Neural cell (in vitro differentiated cells): ENCODE measurements around the gene TMEM127. TPM values are rescaled to one million over a fixed set of nuclear protein-coding genes. Genes with fewer than 3 reads are reported as not detected.

Experiments
- H2AFZ ChIP-seq: fragments of 200-600, 300-800 bp; sonication (generic), shearing (Covaris generic); 2 replicates; pipeline ENCODE4 v1.6.0; 2014; ENCODE audit warnings: low read depth, mild to moderate bottlenecking, antibody characterized with exemption, low read length, moderate library complexity
- H3F3A ChIP-seq: fragments of 200-600 bp; shearing (Covaris generic); 2 replicates; pipeline ENCODE4 v1.6.1; 2016; ENCODE audit warnings: mild to moderate bottlenecking, moderate library complexity, mixed read lengths, antibody characterized with exemption, low read length; ENCODE audit not compliant: insufficient read depth, poor library complexity, severe bottlenecking
- H3K27ac ChIP-seq: fragments of 200-600, 300-800 bp; sonication (generic), shearing (Covaris generic); 2 replicates; pipeline ENCODE4 v1.5.1; 2014; ENCODE audit warnings: mild to moderate bottlenecking, low read length, moderate library complexity
- H3K27me3 ChIP-seq: fragments of 300-800, 200-600 bp; sonication (generic), shearing (Covaris generic); 2 replicates; pipeline ENCODE4 v1.6.0; 2014; ENCODE audit warnings: mild to moderate bottlenecking, low read depth, low read length, moderate library complexity; ENCODE audit not compliant: insufficient read depth
- H3K36me3 ChIP-seq: fragments of 300-800, 200-600 bp; sonication (generic), shearing (Covaris generic); 2 replicates; pipeline ENCODE4 v1.5.1; 2014; ENCODE audit warnings: mild to moderate bottlenecking, antibody characterized with exemption, low read length, moderate library complexity; ENCODE audit not compliant: insufficient read depth
- H3K4me2 ChIP-seq: fragments of 300-800, 200-600 bp; sonication (generic), shearing (Covaris generic); 2 replicates; pipeline ENCODE4 v1.6.0; 2014; ENCODE audit warnings: mild to moderate bottlenecking, low read length
- H3K4me3 ChIP-seq: fragments of 300-800, 200-600 bp; sonication (generic), shearing (Covaris generic); 2 replicates; pipeline ENCODE4 v1.5.1; 2014; ENCODE audit warnings: mild to moderate bottlenecking, low read length, moderate library complexity
- H3K79me2 ChIP-seq: fragments of 200-600 bp; shearing (Covaris generic); replicated peaks from 2 replicates; pipeline ENCODE4 v1.6.0; 2014; ENCODE audit warnings: mild to moderate bottlenecking, low read length, moderate library complexity; ENCODE audit not compliant: insufficient read depth
- H3K9ac ChIP-seq: fragments of 300-800, 200-600 bp; sonication (generic), shearing (Covaris generic); 2 replicates; pipeline ENCODE4 v1.6.1; 2016; ENCODE audit warnings: mild to moderate bottlenecking, low read length, mixed read lengths
- H3K9me2 ChIP-seq: fragments of 200-600 bp; shearing (Covaris generic); 2 replicates; pipeline ENCODE4 v1.6.1; 2016; ENCODE audit warnings: mild to moderate bottlenecking, low read length, mixed read lengths; ENCODE audit not compliant: insufficient read depth
- H3K9me3 ChIP-seq: fragments of 200-600, 300-800 bp; sonication (generic), shearing (Covaris generic); 2 replicates; pipeline ENCODE4 v1.6.1; 2016; ENCODE audit warnings: mild to moderate bottlenecking, mixed run types, low read length, moderate library complexity, mixed read lengths
- H4K20me1 ChIP-seq: fragments of 200-600 bp; shearing (Covaris generic); 2 replicates; pipeline ENCODE4 v1.6.1; 2016; ENCODE audit warnings: mild to moderate bottlenecking, mixed run types; ENCODE audit not compliant: insufficient read depth
- CTCF ChIP-seq: fragments of 450-650 bp; IDR thresholded peaks from 2 replicates; pipeline ENCODE4 v1.5.1; 2014; ENCODE audit warnings: antibody characterized with exemption, mild to moderate bottlenecking, moderate library complexity; ENCODE audit not compliant: poor library complexity, severe bottlenecking
- EP300 ChIP-seq: fragments of 450-650 bp; conservative IDR thresholded peaks from 2 replicates; pipeline ENCODE4 v1.6.1; 2014; ENCODE audit warnings: antibody characterized with exemption, mild to moderate bottlenecking, moderate library complexity; ENCODE audit not compliant: poor library complexity, severe bottlenecking
- EZH2 ChIP-seq: fragments of 200-600, 300-800 bp; shearing (Covaris generic), sonication (generic); IDR thresholded peaks from 2 replicates; pipeline ENCODE4 v1.6.1; 2014; ENCODE audit warnings: antibody characterized with exemption, low read length, borderline replicate concordance, mild to moderate bottlenecking; ENCODE audit not compliant: insufficient read depth, poor library complexity, severe bottlenecking
- MXI1 ChIP-seq: fragments of 450-650 bp; conservative IDR thresholded peaks from 2 replicates; pipeline ENCODE4 v1.6.1; 2014; ENCODE audit warnings: antibody characterized with exemption, mild to moderate bottlenecking; ENCODE audit not compliant: poor library complexity, severe bottlenecking
- POLR2AphosphoS5 ChIP-seq: IDR thresholded peaks from 2 replicates; pipeline ENCODE4 v1.6.1; 2012
- RAD21 ChIP-seq: fragments of 450-650 bp; conservative IDR thresholded peaks from 2 replicates; pipeline ENCODE4 v1.6.1; 2014; ENCODE audit warnings: antibody characterized with exemption, mild to moderate bottlenecking, moderate library complexity
- REST ChIP-seq: IDR thresholded peaks from 2 replicates; pipeline ENCODE4 v1.6.1; 2012; ENCODE audit warnings: borderline replicate concordance
- SMC3 ChIP-seq: fragments of 450-650 bp; conservative IDR thresholded peaks from 2 replicates; pipeline ENCODE4 v1.6.1; 2014; ENCODE audit warnings: antibody characterized with exemption, mild to moderate bottlenecking, moderate library complexity; ENCODE audit not compliant: poor library complexity
- TAF1 ChIP-seq: IDR thresholded peaks from 2 replicates; pipeline ENCODE4 v1.6.1; 2012; ENCODE audit warnings: low read depth
- polyA plus RNA-seq: library from polyadenylated mRNA; depleted of rRNA; stranded (reverse); fragments of >200 nt; gene quantifications from 2 replicates; pipeline ENCODE4 v1.2.3, GENCODE V29; 2014

The TMEM127 gene
- polyA plus RNA-seq, 1 donor from 2014 or later = 19.1 TPM

- no peak overlapping the region for H3K4me2 ChIP-seq
- H3F3A ChIP-seq = no peaks in the 10 kb centered on the region
- H3K27ac ChIP-seq = no peak overlapping the region
- H3K36me3 ChIP-seq = no peaks in the 10 kb centered on the region
- no peaks in the 10 kb centered on the region for H4K20me1 ChIP-seq
- no peaks in the 10 kb centered on the region for H3K27me3 ChIP-seq
- H3K9ac ChIP-seq = no peak overlapping the region
- TF ChIP-seq REST (no peak), RAD21 (no peak), SMC3 (no peak), EZH2 (no peak), EP300 (no peak), MXI1 (no peak), CTCF (no peak), POLR2AphosphoS5 (no peak), TAF1 (no peak)
- no peak overlapping the region for H2AFZ ChIP-seq
- no peak overlapping the region for H3K4me3 ChIP-seq
- H3K79me2 ChIP-seq = peaks cover 28% of the 10 kb centered on the region
- H3K9me3 ChIP-seq = no peaks in the 10 kb centered on the region
- no peaks in the 10 kb centered on the region for H3K9me2 ChIP-seq
Measured at GRCh38 chr2:96308248-96308647, 42.5 kb upstream of the TMEM127 start.

GRCh38 chr2:96306370-96306769 is 40.6 kb upstream of the TMEM127 start:
- peak overlapping the region; percentile 98 for H2AFZ ChIP-seq
- no peaks in the 10 kb centered on the region for H4K20me1 ChIP-seq
- H3K27ac ChIP-seq = no peak overlapping the region
- H3K36me3 ChIP-seq = no peaks in the 10 kb centered on the region
- peaks cover 44% of the 10 kb centered on the region for H3K79me2 ChIP-seq
- H3K4me3 ChIP-seq = peak overlapping the region; percentile 85
- H3K27me3 ChIP-seq = no peaks in the 10 kb centered on the region
- H3K9me2 ChIP-seq = no peaks in the 10 kb centered on the region
- TF ChIP-seq SMC3 (no peak), REST (no peak), CTCF (no peak)
- no peaks in the 10 kb centered on the region for H3F3A ChIP-seq
- no peaks in the 10 kb centered on the region for H3K9me3 ChIP-seq
- H3K4me2 ChIP-seq = peak overlapping the region; percentile 92
- H3K9ac ChIP-seq = no peak overlapping the region
